Uterus (tissue), 2 donors: Measurements from ENCODE around the gene GPR152.

Experiments used
- CTCF ChIP-seq, 4 experiments: fragments of 200-600 bp in 2 of 4; fragments of 450-650 bp in 2 of 4; sonication (generic) in 2 of 4; IDR thresholded peaks; one replicate each; pipeline ENCODE4 v1.5.1; 2016 to 2019; ENCODE audit warnings: antibody characterized with exemption in 4 of 4, mild to moderate bottlenecking in 2 of 4, moderate library complexity in 1 of 4
- POLR2A ChIP-seq, 2 donors: fragments of 450-650 bp; IDR thresholded peaks; one replicate each; pipeline ENCODE4 v1.6.1; 2016; ENCODE audit warnings: antibody characterized with exemption in 2 of 2, mild to moderate bottlenecking in 1 of 2, moderate library complexity in 1 of 2

DNA sequence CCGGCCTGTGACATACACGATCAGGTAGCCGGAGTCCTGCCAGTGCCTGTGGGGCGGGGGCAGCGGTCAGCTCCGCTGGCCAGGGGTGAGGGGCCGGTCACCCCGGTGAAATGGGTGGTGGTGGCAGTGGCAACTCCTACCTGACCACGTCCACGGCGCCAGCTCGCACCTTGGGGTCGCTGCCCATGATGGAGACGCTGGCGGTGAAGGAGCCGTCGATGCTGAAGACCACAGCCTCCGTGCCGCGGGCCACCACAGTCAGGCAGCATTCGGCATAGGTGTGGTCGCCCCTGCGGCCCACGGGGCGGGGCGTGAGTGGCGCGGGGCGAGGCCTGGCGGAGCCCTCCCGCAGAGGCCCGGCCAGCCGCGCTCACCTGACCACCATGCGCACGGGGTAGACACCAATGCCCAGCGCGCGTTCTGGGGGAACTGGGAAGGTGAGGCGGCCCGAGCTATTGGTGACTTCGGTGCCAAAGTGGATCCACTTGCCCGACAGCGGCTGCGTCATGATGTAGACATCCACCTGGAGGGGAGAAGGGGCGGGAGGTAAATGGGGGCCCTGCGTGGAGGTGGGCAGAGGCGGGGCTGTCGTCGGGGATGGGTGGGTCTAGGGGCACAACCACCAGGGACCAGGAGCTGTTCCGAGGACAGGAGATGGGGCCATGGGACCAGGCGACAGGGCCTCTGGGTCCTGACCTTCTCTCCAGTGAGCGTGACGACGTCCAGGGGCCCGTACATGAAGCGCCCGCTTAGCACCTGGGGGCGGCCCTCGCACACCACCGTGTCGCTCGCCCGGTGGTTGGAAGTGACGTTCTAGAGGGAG, 41.2 kb upstream of the GPR152 start:
- TF ChIP-seq POLR2A (IDR thresholded peaks at IDR 0.05) (no peak), CTCF (IDR thresholded peaks at IDR 0.05) (no peak)
